Activated T-helper 1 cell treated with anti-CD3 and anti-CD28 coated beads, Interleukin-12 subunit alpha, Interleukin-12 subunit beta, Interleukin-2, Interleukin-4 antibody, amounts not matched to agents 30 ng/mL and 10 ng/mL and 1 ng/mL, durations not matched to agents 14 hours and 24 hours and 36 hours (primary cell): Measurements from ENCODE around the gene SLC25A21. TPM values are rescaled to one million over a fixed set of nuclear protein-coding genes. Genes with fewer than 3 reads are reported as not detected.
"Not testable (repeated sequence)": the region's sequence is repeated elsewhere in the genome, so short reads cannot be mapped to it uniquely, and the experiment has no call there.

Experiments
- DNase-seq: peaks from one replicate; pipeline ENCODE4 v3.0.0; 2021; ENCODE audit warnings: low spot score
- H3K27ac Mint-ChIP-seq: one replicate; pipeline ENCODE4 v1.8.0; 2021; ENCODE audit warnings: mild to moderate bottlenecking, mixed read lengths
- H3K27me3 Mint-ChIP-seq: one replicate; pipeline ENCODE4 v1.8.0; 2022; ENCODE audit warnings: mild to moderate bottlenecking, moderate library complexity, mixed read lengths; ENCODE audit not compliant: insufficient read depth
- H3K36me3 Mint-ChIP-seq: one replicate; pipeline ENCODE4 v1.8.0; 2021; ENCODE audit warnings: low read depth, mixed read lengths
- H3K4me1 Mint-ChIP-seq: one replicate; pipeline ENCODE4 v1.8.0; 2021; ENCODE audit warnings: low read depth, mixed read lengths
- H3K4me3 Mint-ChIP-seq: one replicate; pipeline ENCODE4 v1.8.0; 2021; ENCODE audit warnings: mild to moderate bottlenecking, moderate library complexity, mixed read lengths
- H3K9me3 Mint-ChIP-seq: one replicate; pipeline ENCODE4 v1.8.0; 2021; ENCODE audit warnings: mixed read lengths
- intact Hi-C: fragments of 100-400 bp; cut with micrococcal nuclease; formaldehyde crosslinking; loops from one replicate; pipeline ENCODE4 v1.15.1; 2024
- total RNA-seq: library from RNA; stranded (reverse); gene quantifications from 2 replicates; pipeline ENCODE4 v1.2.3, GENCODE V29; 2022

The SLC25A21 gene
- total RNA-seq, 1 donor from 2014 or later: not detected

GRCh38 chr14:36901861-36902260 lies 270.5 kb downstream of the SLC25A21 start:
- no peaks in the 10 kb centered on the region for H3K4me1 Mint-ChIP-seq
- H3K27ac Mint-ChIP-seq: no peak overlapping the region
- H3K36me3 Mint-ChIP-seq: no peaks in the 10 kb centered on the region

GRCh38 chr14:36900846-36901245 lies 271.6 kb downstream of the SLC25A21 start:
- Mint-ChIP-seq H3K27me3 (no peaks in the 10 kb centered on the region), H3K27ac (no peak overlapping the region), H3K4me1 (no peaks in the 10 kb centered on the region), H3K4me3 (no peak overlapping the region), H3K9me3 (peaks cover 5% of the 10 kb centered on the region), H3K36me3 (no peaks in the 10 kb centered on the region)
- intact Hi-C loops: no loop called here
- no peak for DNase-seq

More at GRCh38 chr14:36901861-36902260, 270.5 kb downstream of the SLC25A21 start:
- H3K27me3 Mint-ChIP-seq: no peaks in the 10 kb centered on the region
- no peak for DNase-seq
- peaks cover 5% of the 10 kb centered on the region for H3K9me3 Mint-ChIP-seq
- no peak overlapping the region for H3K4me3 Mint-ChIP-seq
- intact Hi-C loops: no loop called here

GRCh38 chr14:36896300-36896699 lies 276.1 kb downstream of the SLC25A21 start:
- H3K36me3 Mint-ChIP-seq, DNase-seq, H3K9me3 Mint-ChIP-seq, H3K27ac Mint-ChIP-seq, H3K4me1 Mint-ChIP-seq, H3K4me3 Mint-ChIP-seq, H3K27me3 Mint-ChIP-seq, intact Hi-C loops: not testable (repeated sequence)

- Mint-ChIP-seq H3K27ac (no peak overlapping the region), H3K4me1 (no peaks in the 10 kb centered on the region), H3K36me3 (no peaks in the 10 kb centered on the region), H3K27me3 (no peaks in the 10 kb centered on the region), H3K9me3 (peaks cover 17% of the 10 kb centered on the region), H3K4me3 (no peak overlapping the region)
- intact Hi-C loops: no loop called here
- no peak for DNase-seq
Observed at GRCh38 chr14:36884049-36884448, 288.4 kb downstream of the SLC25A21 start.

GRCh38 chr14:36880276-36880675 lies 292.1 kb downstream of the SLC25A21 start:
- Mint-ChIP-seq H3K27me3 (no peaks in the 10 kb centered on the region), H3K9me3 (peaks cover 17% of the 10 kb centered on the region)
- DNase-seq: no peak

GRCh38 chr14:36879558-36879957 lies 292.8 kb downstream of the SLC25A21 start:
- H3K36me3 Mint-ChIP-seq: no peaks in the 10 kb centered on the region
- H3K27ac Mint-ChIP-seq: no peak overlapping the region
- H3K4me3 Mint-ChIP-seq: no peak overlapping the region
- no peaks in the 10 kb centered on the region for H3K4me1 Mint-ChIP-seq
- no peaks in the 10 kb centered on the region for H3K27me3 Mint-ChIP-seq
- no peak for DNase-seq
- intact Hi-C loops: no loop called here
- peaks cover 12% of the 10 kb centered on the region for H3K9me3 Mint-ChIP-seq

More at GRCh38 chr14:36880276-36880675, 292.1 kb downstream of the SLC25A21 start:
- no peaks in the 10 kb centered on the region for H3K4me1 Mint-ChIP-seq
- intact Hi-C loops: no loop called here
- H3K36me3 Mint-ChIP-seq: no peaks in the 10 kb centered on the region
- H3K27ac Mint-ChIP-seq: no peak overlapping the region
- H3K4me3 Mint-ChIP-seq: no peak overlapping the region

GRCh38 chr14:36874396-36875138 lies 297.8 kb downstream of the SLC25A21 start:
- no peaks in the 10 kb centered on the region for H3K4me1 Mint-ChIP-seq
- intact Hi-C loops: no loop called here

GRCh38 chr14:36870776-36871175 lies 301.6 kb downstream of the SLC25A21 start:
- no peak overlapping the region for H3K27ac Mint-ChIP-seq
- H3K4me3 Mint-ChIP-seq: no peak overlapping the region

More at GRCh38 chr14:36874396-36875138, 297.8 kb downstream of the SLC25A21 start:
- Mint-ChIP-seq H3K36me3 (no peaks in the 10 kb centered on the region), H3K9me3 (no peaks in the 10 kb centered on the region), H3K27ac (no peak overlapping the region), H3K4me3 (no peak overlapping the region), H3K27me3 (no peaks in the 10 kb centered on the region)
- no peak for DNase-seq

GRCh38 chr14:36869125-36869524 lies 303.3 kb downstream of the SLC25A21 start:
- H3K27ac Mint-ChIP-seq: no peak overlapping the region

More at GRCh38 chr14:36870776-36871175, 301.6 kb downstream of the SLC25A21 start:
- DNase-seq: no peak
- intact Hi-C loops: no loop called here
- Mint-ChIP-seq H3K36me3 (no peaks in the 10 kb centered on the region), H3K27me3 (no peaks in the 10 kb centered on the region), H3K9me3 (no peaks in the 10 kb centered on the region), H3K4me1 (no peaks in the 10 kb centered on the region)

GRCh38 chr14:36866867-36867266 lies 305.5 kb downstream of the SLC25A21 start:
- intact Hi-C loops: no loop called here
- Mint-ChIP-seq H3K27ac (no peak overlapping the region), H3K4me1 (no peaks in the 10 kb centered on the region), H3K9me3 (peaks cover 2% of the 10 kb centered on the region), H3K36me3 (no peaks in the 10 kb centered on the region), H3K4me3 (no peak overlapping the region), H3K27me3 (no peaks in the 10 kb centered on the region)
- no peak for DNase-seq

More at GRCh38 chr14:36869125-36869524, 303.3 kb downstream of the SLC25A21 start:
- Mint-ChIP-seq H3K9me3 (no peaks in the 10 kb centered on the region), H3K27me3 (no peaks in the 10 kb centered on the region), H3K4me3 (no peak overlapping the region), H3K36me3 (no peaks in the 10 kb centered on the region), H3K4me1 (no peaks in the 10 kb centered on the region)
- DNase-seq: no peak
- intact Hi-C loops: no loop called here

GRCh38 chr14:36863271-36863670 lies 309.1 kb downstream of the SLC25A21 start:
- no peaks in the 10 kb centered on the region for H3K4me1 Mint-ChIP-seq
- H3K4me3 Mint-ChIP-seq: no peak overlapping the region
- H3K36me3 Mint-ChIP-seq: no peaks in the 10 kb centered on the region
- H3K27me3 Mint-ChIP-seq: no peaks in the 10 kb centered on the region
- H3K27ac Mint-ChIP-seq: no peak overlapping the region
- intact Hi-C loops: no loop called here
- H3K9me3 Mint-ChIP-seq: peaks cover 4% of the 10 kb centered on the region
- DNase-seq: no peak

GRCh38 chr14:36862237-36862636 lies 310.2 kb downstream of the SLC25A21 start:
- H3K4me1 Mint-ChIP-seq, H3K4me3 Mint-ChIP-seq, H3K27me3 Mint-ChIP-seq, intact Hi-C loops, H3K36me3 Mint-ChIP-seq, H3K27ac Mint-ChIP-seq, H3K9me3 Mint-ChIP-seq, DNase-seq: not testable (repeated sequence)

- H3K27me3 Mint-ChIP-seq: no peaks in the 10 kb centered on the region
- intact Hi-C loops: no loop called here
- H3K36me3 Mint-ChIP-seq: no peaks in the 10 kb centered on the region
- no peak overlapping the region for H3K27ac Mint-ChIP-seq
- DNase-seq: no peak
- peaks cover 4% of the 10 kb centered on the region for H3K9me3 Mint-ChIP-seq
- no peaks in the 10 kb centered on the region for H3K4me1 Mint-ChIP-seq
- H3K4me3 Mint-ChIP-seq: no peak overlapping the region
Observed at GRCh38 chr14:36860831-36861230, 311.6 kb downstream of the SLC25A21 start.
